ENCODE results near the gene HIGD1A. TPM values are rescaled to one million over a fixed set of nuclear protein-coding genes. Genes with fewer than 3 reads are reported as not detected.

Gene HIGD1A
- polyA plus RNA-seq, 1 donor from 2014 or later: 350 TPM

DNA sequence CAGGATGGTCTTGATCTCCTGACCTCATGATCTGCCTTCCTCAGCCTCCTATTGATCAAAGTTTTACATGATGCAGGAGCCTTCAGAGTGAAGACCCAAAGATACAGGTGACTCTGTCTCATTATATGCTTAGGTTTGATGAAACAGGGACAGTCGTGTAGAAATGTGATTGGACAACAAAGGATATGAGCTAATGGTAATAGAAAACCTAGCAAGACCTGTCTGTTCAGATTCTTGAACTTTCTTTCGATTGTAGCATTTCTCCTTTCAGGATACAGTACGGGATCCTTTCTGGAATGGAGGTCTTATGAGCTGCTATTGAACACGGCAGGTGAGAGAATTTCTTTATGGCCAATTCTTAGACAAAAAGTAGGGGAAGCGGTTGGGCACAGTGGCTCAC is 4.9 kb upstream of the HIGD1A start, which contains the start of gene ACKR2:
Gene ACKR2 (plus strand): TSS at position 244 of the 400 bp plus-strand sequence. CDS start 55,058 bp downstream, outside the sequence.
- H2AFZ ChIP-seq (ENCODE audit: low read depth, low read length): no peak within 1 kb of the TSS
- no peaks in the 10 kb centered on the region for H3K9me2 ChIP-seq (ENCODE audit: insufficient read depth, low read length)
- H3K27me3 ChIP-seq (ENCODE audit: insufficient read depth, low read depth, low read length): no peaks in the 10 kb centered on the region
- H3K9ac ChIP-seq (ENCODE audit: low read length): no peak within 1 kb of the TSS
- H3K79me2 ChIP-seq (replicated peaks; ENCODE audit: insufficient read depth, low read length): no peaks in the 10 kb centered on the region
- no peaks in the 10 kb centered on the region for H4K20me1 ChIP-seq (ENCODE audit: insufficient read depth)
- H3K27ac ChIP-seq (ENCODE audit: low read length): no peak within 1 kb of the TSS
- TF ChIP-seq TAF1 (IDR thresholded peaks at IDR 0.05; ENCODE audit: low read depth) (no peak), MXI1 (conservative IDR thresholded peaks at IDR 0.05; ENCODE audit: poor library complexity, severe bottlenecking) (no peak), POLR2AphosphoS5 (IDR thresholded peaks at IDR 0.05) (no peak), RAD21 (conservative IDR thresholded peaks at IDR 0.05) (no peak), SMC3 (conservative IDR thresholded peaks at IDR 0.05; ENCODE audit: poor library complexity) (no peak), EP300 (conservative IDR thresholded peaks at IDR 0.05; ENCODE audit: poor library complexity, severe bottlenecking) (no peak), EZH2 (IDR thresholded peaks at IDR 0.05; ENCODE audit: borderline replicate concordance, insufficient read depth, low read length, poor library complexity, severe bottlenecking) (no peak)
- TF ChIP-seq, protein P1, sequence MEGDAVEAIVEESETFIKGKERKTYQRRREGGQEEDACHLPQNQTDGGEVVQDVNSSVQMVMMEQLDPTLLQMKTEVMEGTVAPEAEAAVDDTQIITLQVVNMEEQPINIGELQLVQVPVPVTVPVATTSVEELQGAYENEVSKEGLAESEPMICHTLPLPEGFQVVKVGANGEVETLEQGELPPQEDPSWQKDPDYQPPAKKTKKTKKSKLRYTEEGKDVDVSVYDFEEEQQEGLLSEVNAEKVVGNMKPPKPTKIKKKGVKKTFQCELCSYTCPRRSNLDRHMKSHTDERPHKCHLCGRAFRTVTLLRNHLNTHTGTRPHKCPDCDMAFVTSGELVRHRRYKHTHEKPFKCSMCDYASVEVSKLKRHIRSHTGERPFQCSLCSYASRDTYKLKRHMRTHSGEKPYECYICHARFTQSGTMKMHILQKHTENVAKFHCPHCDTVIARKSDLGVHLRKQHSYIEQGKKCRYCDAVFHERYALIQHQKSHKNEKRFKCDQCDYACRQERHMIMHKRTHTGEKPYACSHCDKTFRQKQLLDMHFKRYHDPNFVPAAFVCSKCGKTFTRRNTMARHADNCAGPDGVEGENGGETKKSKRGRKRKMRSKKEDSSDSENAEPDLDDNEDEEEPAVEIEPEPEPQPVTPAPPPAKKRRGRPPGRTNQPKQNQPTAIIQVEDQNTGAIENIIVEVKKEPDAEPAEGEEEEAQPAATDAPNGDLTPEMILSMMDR (IDR thresholded peaks at IDR 0.05; ENCODE audit: poor library complexity, severe bottlenecking): no peak
- TF ChIP-seq, protein P2, sequence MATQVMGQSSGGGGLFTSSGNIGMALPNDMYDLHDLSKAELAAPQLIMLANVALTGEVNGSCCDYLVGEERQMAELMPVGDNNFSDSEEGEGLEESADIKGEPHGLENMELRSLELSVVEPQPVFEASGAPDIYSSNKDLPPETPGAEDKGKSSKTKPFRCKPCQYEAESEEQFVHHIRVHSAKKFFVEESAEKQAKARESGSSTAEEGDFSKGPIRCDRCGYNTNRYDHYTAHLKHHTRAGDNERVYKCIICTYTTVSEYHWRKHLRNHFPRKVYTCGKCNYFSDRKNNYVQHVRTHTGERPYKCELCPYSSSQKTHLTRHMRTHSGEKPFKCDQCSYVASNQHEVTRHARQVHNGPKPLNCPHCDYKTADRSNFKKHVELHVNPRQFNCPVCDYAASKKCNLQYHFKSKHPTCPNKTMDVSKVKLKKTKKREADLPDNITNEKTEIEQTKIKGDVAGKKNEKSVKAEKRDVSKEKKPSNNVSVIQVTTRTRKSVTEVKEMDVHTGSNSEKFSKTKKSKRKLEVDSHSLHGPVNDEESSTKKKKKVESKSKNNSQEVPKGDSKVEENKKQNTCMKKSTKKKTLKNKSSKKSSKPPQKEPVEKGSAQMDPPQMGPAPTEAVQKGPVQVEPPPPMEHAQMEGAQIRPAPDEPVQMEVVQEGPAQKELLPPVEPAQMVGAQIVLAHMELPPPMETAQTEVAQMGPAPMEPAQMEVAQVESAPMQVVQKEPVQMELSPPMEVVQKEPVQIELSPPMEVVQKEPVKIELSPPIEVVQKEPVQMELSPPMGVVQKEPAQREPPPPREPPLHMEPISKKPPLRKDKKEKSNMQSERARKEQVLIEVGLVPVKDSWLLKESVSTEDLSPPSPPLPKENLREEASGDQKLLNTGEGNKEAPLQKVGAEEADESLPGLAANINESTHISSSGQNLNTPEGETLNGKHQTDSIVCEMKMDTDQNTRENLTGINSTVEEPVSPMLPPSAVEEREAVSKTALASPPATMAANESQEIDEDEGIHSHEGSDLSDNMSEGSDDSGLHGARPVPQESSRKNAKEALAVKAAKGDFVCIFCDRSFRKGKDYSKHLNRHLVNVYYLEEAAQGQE (IDR thresholded peaks at IDR 0.05; ENCODE audit: borderline replicate concordance): no peak
- no peaks in the 10 kb centered on the region for H3K36me3 ChIP-seq (ENCODE audit: insufficient read depth, low read length)
- H3K4me2 ChIP-seq (ENCODE audit: low read length): no peak within 1 kb of the TSS
- H3K9me3 ChIP-seq (ENCODE audit: low read length): no peaks in the 10 kb centered on the region
- H3F3A ChIP-seq (ENCODE audit: insufficient read depth, low read length, poor library complexity, severe bottlenecking): no peaks in the 10 kb centered on the region
- no peak within 1 kb of the TSS for H3K4me3 ChIP-seq (ENCODE audit: low read length)

GRCh38 chr3:42807929-42808328 is 3.6 kb upstream of the HIGD1A start:
- H3K79me2 ChIP-seq (replicated peaks; ENCODE audit: insufficient read depth, low read length): peaks cover 2% of the 10 kb centered on the region
- H3F3A ChIP-seq (ENCODE audit: insufficient read depth, low read length, poor library complexity, severe bottlenecking): no peaks in the 10 kb centered on the region
- H3K27ac ChIP-seq (ENCODE audit: low read length): no peak overlapping the region
- no peaks in the 10 kb centered on the region for H3K9me2 ChIP-seq (ENCODE audit: insufficient read depth, low read length)
- H4K20me1 ChIP-seq (ENCODE audit: insufficient read depth): no peaks in the 10 kb centered on the region
- no peaks in the 10 kb centered on the region for H3K36me3 ChIP-seq (ENCODE audit: insufficient read depth, low read length)
- H3K9me3 ChIP-seq (ENCODE audit: low read length): no peaks in the 10 kb centered on the region
- H3K27me3 ChIP-seq (ENCODE audit: insufficient read depth, low read depth, low read length): no peaks in the 10 kb centered on the region
- TF ChIP-seq MXI1 (conservative IDR thresholded peaks at IDR 0.05; ENCODE audit: poor library complexity, severe bottlenecking) (no peak), EZH2 (IDR thresholded peaks at IDR 0.05; ENCODE audit: borderline replicate concordance, insufficient read depth, low read length, poor library complexity, severe bottlenecking) (no peak), TAF1 (IDR thresholded peaks at IDR 0.05; ENCODE audit: low read depth) (no peak), EP300 (conservative IDR thresholded peaks at IDR 0.05; ENCODE audit: poor library complexity, severe bottlenecking) (no peak), RAD21 (conservative IDR thresholded peaks at IDR 0.05) (no peak), SMC3 (conservative IDR thresholded peaks at IDR 0.05; ENCODE audit: poor library complexity) (no peak), POLR2AphosphoS5 (IDR thresholded peaks at IDR 0.05) (no peak)
- TF ChIP-seq, protein P2 (IDR thresholded peaks at IDR 0.05; ENCODE audit: borderline replicate concordance): no peak
- TF ChIP-seq, protein P1 (IDR thresholded peaks at IDR 0.05; ENCODE audit: poor library complexity, severe bottlenecking): no peak
- H3K4me3 ChIP-seq (ENCODE audit: low read length): no peak overlapping the region
- H2AFZ ChIP-seq (ENCODE audit: low read depth, low read length): no peak overlapping the region
- H3K4me2 ChIP-seq (ENCODE audit: low read length): no peak overlapping the region
- H3K9ac ChIP-seq (ENCODE audit: low read length): no peak overlapping the region

Data from neural cell (in vitro differentiated cells).